Stimulated activated naive CD4-positive, alpha-beta T cell (primary cell): ENCODE results near the gene IMMP1L.
"Not testable (repeated sequence)": the region's sequence is repeated elsewhere in the genome, so short reads cannot be mapped to it uniquely, and the experiment has no call there.

ENCODE experiments used
- DNase-seq, 6 experiments: peaks; one replicate each; lab custom pipeline; 2025; lab: John Stamatoyannopoulos, UW

IMMP1L gene, protein sequence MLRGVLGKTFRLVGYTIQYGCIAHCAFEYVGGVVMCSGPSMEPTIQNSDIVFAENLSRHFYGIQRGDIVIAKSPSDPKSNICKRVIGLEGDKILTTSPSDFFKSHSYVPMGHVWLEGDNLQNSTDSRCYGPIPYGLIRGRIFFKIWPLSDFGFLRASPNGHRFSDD

DNA sequence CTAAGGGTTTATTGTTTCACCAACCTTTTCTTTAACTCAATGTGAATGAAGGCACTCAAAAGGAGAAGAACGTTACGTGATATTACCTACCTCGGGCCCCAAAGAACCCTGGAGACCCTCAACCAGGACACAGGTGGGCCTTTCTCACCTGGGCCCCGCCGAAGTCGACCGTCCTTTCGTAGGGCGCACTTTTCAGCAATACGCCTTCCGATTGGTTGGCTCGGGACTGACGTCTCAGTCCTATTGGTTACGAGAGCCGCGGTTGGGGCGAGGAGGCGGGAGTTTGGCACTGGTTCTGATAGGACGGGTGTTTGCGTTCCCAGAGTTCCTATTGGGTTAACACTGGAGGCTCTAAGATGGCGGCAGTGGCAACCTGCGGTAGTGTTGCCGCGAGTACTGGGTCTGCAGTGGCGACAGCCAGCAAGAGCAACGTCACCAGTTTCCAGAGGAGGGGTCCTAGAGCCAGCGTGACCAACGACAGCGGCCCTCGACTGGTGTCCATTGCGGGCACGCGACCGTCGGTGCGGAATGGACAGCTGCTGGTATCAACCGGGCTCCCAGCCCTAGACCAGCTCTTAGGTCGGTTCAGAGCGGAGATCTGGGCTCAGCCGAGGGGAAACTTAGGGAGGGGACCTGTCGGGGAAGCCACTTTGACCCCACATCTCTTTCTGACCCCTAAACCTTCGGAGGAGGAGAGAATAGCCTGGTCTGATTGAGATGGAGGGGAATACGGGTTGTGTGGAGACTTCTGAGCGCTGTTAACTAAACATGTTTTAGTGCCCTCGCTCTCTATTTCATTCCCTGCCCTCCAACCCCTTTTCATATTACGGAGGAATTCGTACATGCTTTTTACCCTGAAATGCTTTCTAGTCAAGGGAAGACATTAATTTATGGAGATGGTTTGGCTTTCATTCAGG is at the start of gene IMMP1L, which contains the start of gene ELP4:
Gene IMMP1L, minus strand, starts transcription at position 194 of the 917 bp plus-strand sequence. CDS start 46,346 bp downstream, outside the sequence.
Gene ELP4, plus strand, starts transcription at position 339 of the 917 bp plus-strand sequence. Its CDS starts 18 bp downstream, at position 357.
- DNase-seq: peak; percentile 91 to 96 (median 94)

DNA sequence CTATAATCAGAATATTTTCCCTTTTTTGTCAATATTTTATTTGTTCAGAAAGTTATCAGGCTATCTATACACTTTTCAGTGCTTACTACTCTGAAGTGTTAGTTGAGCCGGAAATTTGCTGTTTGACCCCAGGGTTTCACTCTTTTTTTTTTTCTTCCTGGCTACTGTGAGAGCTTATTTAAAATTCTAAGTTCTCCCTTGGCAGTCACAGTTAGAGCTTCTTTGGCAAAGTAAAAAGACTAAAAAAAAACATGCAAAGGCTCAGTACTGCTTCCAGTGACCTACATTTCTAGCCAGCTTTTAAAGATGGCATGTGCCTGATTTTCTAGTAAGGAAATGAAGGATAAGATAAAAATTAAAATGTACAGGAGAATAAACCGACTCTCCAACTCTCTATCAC is 48.6 kb upstream of the IMMP1L start:
- DNase-seq: no peak

DNA sequence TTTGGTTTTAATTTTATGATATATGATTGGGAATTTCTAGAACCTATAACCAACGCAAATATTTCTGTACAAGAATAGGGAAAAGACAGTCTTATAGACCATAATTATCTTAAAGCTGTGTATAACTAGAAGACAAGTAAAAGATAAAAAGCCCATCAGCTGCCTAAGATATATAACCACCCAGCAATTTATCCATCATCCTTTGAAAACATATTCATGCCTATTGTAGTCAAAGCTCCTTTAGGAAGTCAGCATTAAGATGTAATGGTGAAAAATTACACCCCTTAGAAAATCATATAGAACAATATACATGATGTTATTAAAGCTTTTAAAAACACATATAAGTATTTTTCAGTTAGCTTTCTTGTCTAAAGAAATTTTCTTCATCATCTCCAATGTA is 46.5 kb upstream of the IMMP1L start:
- DNase-seq: no peak

DNA sequence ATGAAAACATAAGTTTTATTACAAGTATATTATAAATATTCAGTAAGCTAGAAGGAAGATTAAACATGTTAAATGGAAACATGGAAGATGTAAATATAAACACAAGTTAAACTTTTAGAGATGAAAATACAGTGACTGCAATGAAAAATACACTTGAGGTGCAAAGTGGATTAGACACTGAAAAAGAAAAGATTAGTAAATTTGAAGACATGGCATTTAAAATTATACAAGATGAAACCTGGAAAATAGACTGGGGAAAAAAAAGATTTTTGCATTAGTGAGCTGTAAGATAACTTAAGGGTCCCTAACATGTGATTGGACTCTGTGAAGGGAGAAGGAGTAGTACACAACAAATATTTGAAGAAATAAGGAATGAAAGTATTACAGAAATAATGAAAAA is 33.4 kb upstream of the IMMP1L start:
- DNase-seq: no peak

DNA sequence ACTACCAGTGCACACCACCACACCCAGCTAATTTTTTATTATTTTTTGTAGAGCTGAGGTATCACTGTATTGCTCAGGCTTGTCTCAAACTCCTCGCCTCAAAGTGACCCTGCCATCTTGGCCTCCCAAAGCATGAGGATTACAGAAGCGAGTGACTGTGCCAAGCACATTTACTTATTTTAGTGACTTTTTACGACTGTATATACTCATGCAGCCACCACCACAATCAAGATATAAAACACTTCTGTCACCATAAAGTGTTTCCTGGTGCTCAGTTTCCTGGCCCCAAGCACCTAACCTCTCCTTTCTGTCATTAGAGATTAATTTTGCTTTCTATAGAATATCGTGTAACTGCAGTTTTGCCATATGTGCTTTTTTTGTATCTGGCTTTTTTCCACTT is 26.1 kb upstream of the IMMP1L start:
- no peak for DNase-seq

DNA sequence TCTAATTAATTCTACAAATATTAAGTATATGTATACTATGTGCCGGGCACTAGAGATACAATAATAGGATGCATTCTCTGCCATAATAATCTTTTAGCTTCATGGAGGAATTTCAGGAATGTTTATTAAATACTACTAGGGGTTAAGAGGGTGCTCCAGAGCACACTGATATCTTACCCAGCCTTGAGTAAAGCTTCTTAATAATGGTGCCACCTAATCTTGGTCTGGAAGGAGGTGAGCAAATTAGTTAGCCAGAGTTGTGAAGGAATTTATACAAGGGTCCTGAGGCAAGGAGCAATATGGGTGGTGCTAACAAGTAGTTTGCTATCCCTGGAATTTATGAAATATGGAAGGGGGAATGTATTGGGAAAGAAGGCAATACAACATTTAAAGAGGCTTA is 21.9 kb upstream of the IMMP1L start:
- no peak for DNase-seq

DNA sequence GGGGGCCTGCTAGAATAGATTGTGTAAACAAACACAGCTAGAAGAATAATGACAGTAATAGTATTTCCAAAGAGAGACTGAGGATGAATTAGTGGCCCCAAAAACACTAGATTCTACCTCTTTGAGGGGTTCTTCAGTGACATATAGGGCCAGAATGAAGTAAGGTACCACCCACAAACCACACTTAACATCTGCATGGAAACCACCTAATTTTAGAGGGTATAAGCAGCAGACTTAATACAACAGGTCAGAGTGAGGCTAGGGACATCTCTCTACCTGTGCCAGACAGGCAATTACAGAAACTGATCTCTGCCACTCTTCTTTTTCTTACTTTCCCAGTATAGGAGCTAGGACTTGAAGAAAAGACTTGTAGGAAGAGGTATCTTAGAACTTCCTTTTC is 20.3 kb upstream of the IMMP1L start:
- no peak for DNase-seq

DNA sequence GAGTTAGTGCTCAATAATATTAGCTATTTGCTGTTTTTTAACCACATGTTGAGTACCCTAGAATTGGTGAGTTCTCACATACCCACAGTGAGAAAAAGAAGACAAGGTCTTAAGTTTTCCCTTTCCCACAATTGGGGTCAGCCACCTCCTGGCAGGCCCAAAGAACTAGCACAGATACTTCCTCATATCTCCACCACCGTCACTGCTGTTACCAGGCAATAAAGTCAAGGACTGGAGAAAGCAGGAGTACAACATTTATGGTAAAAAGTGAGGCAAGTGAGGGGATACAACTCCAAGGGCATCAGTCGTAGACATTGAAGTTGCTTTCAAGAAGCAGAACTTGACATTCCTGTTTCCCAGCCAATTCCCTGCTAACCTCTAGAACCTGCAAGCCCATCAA is 19.8 kb upstream of the IMMP1L start:
- DNase-seq: no peak

DNA sequence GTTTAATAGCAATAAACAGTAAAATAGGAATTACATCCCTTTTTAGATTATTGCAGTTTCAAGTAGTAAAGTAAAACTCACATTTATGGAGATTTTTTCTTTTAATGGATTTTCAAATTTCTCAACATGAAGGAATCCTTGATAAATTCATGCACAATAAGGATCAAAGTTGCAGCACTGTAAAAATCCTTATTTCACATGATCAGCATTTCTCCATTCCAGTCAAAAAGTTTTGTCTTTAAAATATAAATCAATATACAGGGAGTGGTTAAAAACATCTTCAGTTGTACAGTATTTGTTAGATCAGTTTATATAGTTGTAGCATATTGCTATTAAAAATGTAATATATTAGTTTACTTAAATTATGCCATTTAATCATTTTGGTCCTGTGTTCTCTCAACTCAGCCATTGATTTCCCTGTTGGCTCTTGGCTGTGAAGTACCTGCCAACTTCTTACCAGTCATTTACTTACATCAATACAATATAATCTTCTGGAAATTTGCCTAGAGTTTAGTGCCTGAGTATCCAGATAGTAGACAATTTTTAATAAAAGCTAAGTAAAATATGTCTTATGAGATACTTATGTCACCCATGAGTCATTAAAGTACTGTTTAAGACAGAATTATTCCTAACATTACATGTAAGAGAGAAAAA is 12.2 kb upstream of the IMMP1L start:
- DNase-seq: no peak

DNA sequence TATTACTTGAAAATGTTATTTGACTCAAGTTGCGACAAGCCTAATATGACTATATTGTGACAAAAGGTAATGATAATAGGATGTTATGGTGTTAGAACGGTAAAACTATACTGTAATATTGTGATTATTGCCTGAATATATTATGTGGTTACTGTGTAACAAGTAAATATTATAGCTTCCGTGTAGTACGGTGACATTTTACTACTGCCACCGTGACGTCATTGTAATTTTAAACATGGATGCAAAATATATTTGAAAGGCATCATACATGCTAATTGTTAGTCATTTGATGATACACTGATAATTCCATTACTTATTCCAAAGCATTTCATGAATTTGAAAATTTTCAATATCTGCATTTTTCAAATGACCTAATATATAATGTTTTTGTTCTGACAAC is 2.7 kb upstream of the IMMP1L start:
- DNase-seq: no peak

DNA sequence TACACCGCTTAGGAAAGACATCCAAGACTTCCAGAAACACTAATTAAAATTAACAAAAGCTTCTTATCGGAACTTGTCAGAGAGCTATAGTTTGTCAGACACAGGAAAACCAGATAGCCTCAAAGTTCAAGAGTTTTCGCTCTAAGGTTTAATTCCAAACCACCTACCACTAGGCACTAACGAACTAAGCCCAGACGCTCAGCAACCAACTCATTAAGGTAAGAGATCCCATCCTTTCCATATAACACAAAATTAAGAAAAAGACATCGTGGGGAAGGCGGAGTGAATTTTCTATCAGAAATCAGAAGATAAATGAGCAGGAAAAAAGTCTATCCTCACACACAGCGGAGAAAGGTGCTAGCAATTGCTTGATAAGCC is 382 bp downstream of the IMMP1L start:
- DNase-seq: no peak

DNA sequence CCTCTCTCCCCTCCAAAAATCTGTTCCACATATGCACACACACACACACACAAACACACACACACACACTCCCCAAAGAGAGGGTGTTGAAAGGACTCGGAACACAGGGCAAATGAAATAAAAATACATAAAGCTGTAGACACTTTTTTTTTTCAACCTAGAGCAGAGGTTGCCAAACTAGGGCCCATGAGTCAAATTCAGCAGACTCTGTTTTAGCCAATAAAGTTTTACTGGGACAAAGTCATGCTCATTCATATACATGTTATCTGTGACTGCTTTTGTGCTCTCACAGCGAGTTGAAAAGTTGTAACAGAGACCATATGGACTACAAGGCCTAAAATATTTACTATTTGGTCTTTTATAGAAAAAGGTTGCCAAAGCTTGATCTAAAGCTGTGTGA is 8.9 kb downstream of the IMMP1L start:
- no peak for DNase-seq

DNA sequence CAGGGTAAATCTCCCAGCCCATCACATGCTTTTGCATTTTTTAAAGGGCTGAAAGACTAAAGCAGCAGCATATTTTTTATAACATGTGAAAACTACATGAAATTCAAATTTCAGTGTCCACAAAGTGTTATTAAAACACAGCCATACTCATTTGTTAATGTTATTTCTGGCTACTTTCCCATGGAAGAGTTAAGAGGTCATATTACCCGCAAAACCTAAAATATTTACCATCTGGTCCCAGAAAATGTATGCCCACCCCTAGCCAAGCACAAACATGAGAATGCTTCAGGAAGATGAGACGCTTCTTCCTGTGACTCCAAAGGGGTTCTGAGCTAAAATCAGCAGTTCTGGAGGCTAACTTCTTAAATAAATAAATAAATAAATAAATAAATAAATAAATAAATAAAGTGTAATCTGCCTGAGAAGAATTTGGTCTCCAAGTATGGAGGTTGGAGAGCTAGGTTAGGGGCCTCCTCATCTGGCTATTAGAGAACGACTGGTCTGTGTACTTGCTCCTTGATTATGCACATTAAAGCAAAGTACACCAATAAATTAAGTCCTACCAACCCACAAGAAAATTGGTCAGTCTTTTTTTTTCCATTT is 9.7 kb downstream of the IMMP1L start:
- no peak for DNase-seq

DNA sequence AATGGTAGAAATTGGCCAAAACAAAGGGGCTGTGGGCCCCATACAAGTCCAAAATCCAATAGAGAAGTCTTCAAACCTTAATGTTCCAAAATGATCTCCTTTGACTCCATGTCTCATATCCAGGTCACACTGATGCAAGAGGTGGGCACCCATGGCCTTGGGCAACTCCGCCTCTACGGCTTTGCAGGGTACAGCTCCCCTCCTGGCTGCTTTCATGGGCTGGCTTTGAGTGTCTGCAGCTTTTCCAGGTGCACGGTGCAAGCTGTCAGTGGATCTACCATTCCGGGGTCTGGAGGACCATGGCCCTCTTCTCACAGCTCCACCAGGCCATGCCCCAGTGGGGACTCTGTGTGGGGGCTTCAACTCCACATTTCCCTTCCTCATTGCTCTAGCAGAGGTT is 15.7 kb downstream of the IMMP1L start:
- DNase-seq: not testable (repeated sequence)

DNA sequence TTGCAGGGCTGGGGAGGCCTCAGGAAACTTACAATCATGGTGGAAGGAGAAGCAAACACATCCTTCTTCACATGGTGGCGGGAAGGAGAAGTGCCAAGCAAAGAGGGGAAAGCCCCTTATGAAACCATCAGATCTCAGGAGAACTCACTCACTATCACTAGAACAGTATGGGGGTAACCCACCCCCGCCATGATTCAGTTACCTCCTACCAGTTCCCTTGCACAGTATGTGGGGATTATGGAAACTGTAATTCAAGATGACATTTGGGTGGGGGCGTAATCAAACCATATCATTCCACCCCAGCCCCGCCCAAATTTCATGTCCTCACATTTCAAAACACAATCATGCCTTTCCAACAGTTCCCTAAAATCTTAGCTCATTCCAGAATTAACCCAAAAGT is 16.2 kb downstream of the IMMP1L start:
- no peak for DNase-seq

DNA sequence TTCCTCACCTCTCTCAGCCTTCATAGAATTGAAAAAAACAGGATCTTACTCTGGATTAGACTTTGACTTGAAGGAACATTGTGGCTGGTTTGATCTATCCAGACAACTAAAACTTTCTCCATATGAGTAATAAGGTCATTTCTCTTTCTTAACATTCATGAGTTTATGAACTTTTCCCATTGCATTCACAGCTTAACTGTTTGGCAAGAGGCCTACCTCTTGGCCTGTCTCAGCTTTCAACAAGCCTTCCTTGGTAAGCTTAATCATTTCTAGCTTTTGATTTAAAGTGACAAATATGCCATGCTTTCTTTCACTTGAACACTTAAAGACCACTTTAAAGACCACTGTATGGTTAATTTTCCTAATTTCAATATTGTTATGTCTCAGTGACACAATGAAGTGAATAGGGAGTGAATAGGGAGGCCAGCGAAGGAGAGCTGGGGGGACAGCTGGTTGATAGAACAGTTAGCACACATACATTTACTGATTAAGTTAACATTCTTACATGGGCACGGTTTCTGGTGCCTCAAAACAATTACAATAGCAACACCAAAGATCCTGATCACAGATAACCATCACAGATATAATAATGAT is 17.0 kb downstream of the IMMP1L start:
- no peak for DNase-seq

DNA sequence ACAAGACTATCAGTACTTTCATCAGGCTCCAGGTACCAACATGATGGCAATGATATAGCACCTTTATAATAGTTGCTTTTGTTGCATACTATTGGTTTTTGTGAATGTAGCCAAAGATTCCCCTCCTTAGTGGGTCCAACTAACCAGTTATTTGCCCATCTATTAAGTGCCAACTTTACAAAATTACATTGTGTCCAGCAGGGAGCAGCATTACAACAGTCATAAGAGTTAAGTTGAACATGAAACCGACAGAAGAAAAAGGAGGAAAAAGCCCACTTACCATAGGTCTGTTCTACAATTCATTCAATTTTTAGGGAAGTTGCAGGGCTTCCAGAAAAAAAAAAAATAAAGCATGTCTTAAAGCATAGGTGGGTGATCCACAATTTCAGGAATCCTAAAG is 21.6 kb downstream of the IMMP1L start:
- DNase-seq: peak in 1 of 6 experiments; percentile 8

DNA sequence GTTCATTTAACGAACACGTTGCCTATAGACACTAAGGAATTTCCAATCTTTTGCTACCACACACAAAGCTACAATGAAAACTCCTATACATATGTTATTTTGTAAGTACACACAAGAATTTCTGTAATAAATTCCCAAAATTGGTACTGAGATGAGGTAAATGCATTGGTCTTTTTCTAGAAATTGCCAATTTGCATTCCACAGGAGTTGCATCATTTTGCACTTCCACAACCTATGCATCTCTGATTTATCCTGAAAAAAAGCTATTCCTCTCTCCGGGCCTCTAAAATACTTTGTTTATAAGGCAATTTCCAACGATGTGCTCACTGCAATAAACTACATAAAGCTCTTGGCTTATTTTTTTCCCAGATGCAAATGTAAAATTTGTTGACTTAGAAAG is 24.9 kb downstream of the IMMP1L start:
- no peak for DNase-seq

DNA sequence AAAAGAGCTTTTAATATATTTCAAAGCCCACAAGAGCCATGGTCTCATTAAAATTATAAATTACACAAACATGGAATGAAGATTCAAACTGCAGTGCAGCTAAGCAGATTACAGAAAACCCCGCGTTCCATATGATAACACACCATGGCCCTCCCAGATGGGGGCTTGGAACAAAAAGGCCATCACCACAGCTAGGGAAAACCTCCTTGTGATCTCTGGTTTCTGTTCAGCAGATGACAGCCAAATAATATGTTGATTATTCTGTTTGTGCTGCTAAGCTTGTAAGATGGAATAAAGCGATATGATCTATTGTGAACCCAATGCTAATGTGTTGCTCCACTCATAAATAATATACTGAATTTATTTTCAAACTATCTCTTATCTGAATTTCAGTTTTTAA is 28.5 kb downstream of the IMMP1L start:
- no peak for DNase-seq

DNA sequence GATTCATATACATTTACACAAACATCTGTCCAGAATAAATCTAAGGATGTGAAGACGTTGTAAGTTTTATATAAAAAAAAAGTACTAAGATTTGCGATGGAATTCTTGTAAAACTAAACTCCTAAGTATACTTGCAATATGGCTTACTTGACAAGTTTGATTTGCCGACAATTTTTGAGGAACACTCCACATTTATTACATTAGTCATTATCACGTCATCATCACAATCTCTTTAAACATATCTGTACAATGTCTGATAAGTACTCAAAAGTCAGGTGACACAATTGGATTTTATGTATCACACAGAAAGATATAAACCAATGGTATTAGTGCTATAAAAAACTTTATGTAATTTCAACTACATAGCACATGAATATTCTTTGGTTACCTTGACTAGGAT is 30.4 kb downstream of the IMMP1L start:
- DNase-seq: no peak

DNA sequence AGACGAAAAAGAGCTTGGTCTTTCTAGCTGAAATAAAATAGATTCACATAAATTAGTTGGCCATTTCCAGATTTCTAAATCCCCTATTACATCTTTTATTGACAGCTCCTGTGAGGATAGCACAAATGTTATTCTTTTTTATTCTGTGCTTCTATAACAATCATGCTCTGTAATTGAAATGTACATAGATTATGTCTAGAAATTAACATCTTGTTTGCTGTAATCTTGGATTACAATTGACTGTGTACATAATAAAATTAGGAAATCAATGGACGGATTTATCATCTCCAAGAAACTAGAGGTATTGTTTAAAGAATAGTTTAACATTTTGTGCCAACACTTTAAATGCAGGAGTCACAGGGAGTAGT is 31.2 kb downstream of the IMMP1L start:
- no peak for DNase-seq

DNA sequence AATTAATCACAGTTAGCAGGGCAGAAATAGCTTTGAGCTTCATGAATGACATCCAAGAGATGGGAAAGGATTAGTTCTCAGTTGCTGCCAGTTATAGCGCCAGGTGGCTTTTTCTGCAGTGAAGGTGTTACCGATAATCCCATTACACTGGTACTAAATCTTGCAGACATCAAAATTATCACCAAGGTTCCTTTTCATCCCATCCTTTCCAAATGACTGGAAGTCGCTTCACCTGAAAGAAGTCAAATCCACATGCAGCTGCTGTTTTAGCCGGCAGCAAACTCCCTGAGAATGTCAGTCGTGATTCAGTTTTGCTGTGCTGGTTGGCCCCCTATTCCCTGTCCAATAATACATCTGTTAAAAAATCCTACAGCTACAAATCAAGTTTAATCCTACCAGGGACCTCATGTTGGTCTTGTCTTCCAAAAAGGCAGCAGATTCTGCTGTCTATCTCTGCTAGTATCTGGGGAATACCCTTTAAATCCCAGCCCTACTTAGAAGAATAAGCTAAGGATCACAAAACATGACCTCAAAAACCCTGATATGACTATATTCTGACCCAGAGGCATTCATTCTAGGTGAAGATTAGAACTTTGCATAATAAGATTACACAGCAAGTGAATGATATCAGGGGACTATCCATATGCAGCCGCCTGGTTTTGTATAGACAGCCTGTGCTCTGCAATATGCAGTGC is 31.7 kb downstream of the IMMP1L start:
- no peak for DNase-seq
